ENCODE data around the gene TPR. TPM values are rescaled to one million over a fixed set of nuclear protein-coding genes. Genes with fewer than 3 reads are reported as not detected.

The TPR gene
- total and polyA plus RNA-seq, 10 donors = 23.8 to 129 (median 101) TPM

DNA sequence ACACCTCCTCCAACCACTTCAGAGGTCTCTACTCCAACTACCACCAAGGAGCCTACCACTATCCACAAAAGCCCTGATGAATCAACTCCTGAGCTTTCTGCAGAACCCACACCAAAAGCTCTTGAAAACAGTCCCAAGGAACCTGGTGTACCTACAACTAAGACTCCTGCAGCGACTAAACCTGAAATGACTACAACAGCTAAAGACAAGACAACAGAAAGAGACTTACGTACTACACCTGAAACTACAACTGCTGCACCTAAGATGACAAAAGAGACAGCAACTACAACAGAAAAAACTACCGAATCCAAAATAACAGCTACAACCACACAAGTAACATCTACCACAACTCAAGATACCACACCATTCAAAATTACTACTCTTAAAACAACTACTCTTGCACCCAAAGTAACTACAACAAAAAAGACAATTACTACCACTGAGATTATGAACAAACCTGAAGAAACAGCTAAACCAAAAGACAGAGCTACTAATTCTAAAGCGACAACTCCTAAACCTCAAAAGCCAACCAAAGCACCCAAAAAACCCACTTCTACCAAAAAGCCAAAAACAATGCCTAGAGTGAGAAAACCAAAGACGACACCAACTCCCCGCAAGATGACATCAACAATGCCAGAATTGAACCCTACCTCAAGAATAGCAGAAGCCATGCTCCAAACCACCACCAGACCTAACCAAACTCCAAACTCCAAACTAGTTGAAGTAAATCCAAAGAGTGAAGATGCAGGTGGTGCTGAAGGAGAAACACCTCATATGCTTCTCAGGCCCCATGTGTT is 66.6 kb downstream of the TPR start:
- no peak for TF ChIP-seq POLR2A (IDR thresholded peaks at IDR 0.05)
- TF ChIP-seq POLR2AphosphoS5 (IDR thresholded peaks at IDR 0.05) = no peak
- TF ChIP-seq, protein P1, sequence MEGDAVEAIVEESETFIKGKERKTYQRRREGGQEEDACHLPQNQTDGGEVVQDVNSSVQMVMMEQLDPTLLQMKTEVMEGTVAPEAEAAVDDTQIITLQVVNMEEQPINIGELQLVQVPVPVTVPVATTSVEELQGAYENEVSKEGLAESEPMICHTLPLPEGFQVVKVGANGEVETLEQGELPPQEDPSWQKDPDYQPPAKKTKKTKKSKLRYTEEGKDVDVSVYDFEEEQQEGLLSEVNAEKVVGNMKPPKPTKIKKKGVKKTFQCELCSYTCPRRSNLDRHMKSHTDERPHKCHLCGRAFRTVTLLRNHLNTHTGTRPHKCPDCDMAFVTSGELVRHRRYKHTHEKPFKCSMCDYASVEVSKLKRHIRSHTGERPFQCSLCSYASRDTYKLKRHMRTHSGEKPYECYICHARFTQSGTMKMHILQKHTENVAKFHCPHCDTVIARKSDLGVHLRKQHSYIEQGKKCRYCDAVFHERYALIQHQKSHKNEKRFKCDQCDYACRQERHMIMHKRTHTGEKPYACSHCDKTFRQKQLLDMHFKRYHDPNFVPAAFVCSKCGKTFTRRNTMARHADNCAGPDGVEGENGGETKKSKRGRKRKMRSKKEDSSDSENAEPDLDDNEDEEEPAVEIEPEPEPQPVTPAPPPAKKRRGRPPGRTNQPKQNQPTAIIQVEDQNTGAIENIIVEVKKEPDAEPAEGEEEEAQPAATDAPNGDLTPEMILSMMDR (IDR thresholded peaks at IDR 0.05 in 8 of 11, conservative IDR thresholded peaks at IDR 0.05 in 3 of 11) = no peak
- H3K9me3 ChIP-seq = no peaks in the 10 kb centered on the region
- WGBS, 5 donors = 84 to 93% (median 90%) methylated on average over 6 of the region's 6 CpGs
- DNase-seq = no peak
- H3K27ac ChIP-seq = no peak overlapping the region
- H3K27me3 ChIP-seq (replicated peaks in 1 of 7) = no peaks in the 10 kb centered on the region
- peaks cover 0 to 15% (median 13%) of the 10 kb centered on the region in 6 donors for H3K4me1 ChIP-seq
- intact Hi-C loops (cut with DNase I; ENCODE audit: low total_unique reads) = no loop called here
- H3K36me3 ChIP-seq = peaks cover 0 to 33% (median 24%) of the 10 kb centered on the region in 6 donors
- no peak overlapping the region for H3K4me3 ChIP-seq

DNA sequence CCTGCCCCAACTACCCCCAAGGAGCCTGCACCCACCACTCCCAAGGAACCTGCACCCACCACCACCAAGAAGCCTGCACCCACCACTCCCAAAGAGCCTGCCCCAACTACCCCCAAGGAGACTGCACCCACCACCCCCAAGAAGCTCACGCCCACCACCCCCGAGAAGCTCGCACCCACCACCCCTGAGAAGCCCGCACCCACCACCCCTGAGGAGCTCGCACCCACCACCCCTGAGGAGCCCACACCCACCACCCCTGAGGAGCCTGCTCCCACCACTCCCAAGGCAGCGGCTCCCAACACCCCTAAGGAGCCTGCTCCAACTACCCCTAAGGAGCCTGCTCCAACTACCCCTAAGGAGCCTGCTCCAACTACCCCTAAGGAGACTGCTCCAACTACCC is 67.6 kb downstream of the TPR start:
- TF ChIP-seq, protein P1 (IDR thresholded peaks at IDR 0.05 in 8 of 11, conservative IDR thresholded peaks at IDR 0.05 in 3 of 11) = no peak
- TF ChIP-seq POLR2A (IDR thresholded peaks at IDR 0.05) (no peak), POLR2AphosphoS5 (IDR thresholded peaks at IDR 0.05) (no peak)
- peak; percentile 46 for DNase-seq

DNA sequence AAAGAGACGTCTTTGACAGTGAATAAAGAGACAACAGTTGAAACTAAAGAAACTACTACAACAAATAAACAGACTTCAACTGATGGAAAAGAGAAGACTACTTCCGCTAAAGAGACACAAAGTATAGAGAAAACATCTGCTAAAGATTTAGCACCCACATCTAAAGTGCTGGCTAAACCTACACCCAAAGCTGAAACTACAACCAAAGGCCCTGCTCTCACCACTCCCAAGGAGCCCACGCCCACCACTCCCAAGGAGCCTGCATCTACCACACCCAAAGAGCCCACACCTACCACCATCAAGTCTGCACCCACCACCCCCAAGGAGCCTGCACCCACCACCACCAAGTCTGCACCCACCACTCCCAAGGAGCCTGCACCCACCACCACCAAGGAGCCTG is 68.5 kb downstream of the TPR start:
- peak overlapping the region in 1 of 8 donors; percentile 52 for H3K27ac ChIP-seq
- H3K4me3 ChIP-seq = no peak overlapping the region
- peaks cover 0 to 14% (median 8%) of the 10 kb centered on the region in 6 donors for H3K36me3 ChIP-seq
- intact Hi-C loops (cut with DNase I; ENCODE audit: low total_unique reads) = no loop called here
- H3K27me3 ChIP-seq (replicated peaks in 1 of 7) = no peaks in the 10 kb centered on the region
- TF ChIP-seq, protein P1 (IDR thresholded peaks at IDR 0.05 in 8 of 11, conservative IDR thresholded peaks at IDR 0.05 in 3 of 11) = no peak
- TF ChIP-seq POLR2AphosphoS5 (IDR thresholded peaks at IDR 0.05) (no peak), POLR2A (IDR thresholded peaks at IDR 0.05) (no peak)
- DNase-seq = no peak
- peaks cover 0 to 25% (median 13%) of the 10 kb centered on the region in 6 donors for H3K4me1 ChIP-seq
- H3K9me3 ChIP-seq = no peaks in the 10 kb centered on the region
- 80 to 91% (median 87%) methylated on average over 3 of the region's 3 CpGs for WGBS, 5 donors

More for the DNA sequence above, 67.6 kb downstream of the TPR start:
- Histone ChIP-seq H3K36me3 (peaks cover 0 to 23% (median 14%) of the 10 kb centered on the region in 6 donors), H3K9me3 (no peaks in the 10 kb centered on the region), H3K27ac (no peak overlapping the region), H3K4me1 (peaks cover 0 to 19% (median 13%) of the 10 kb centered on the region in 6 donors), H3K27me3 (replicated peaks in 1 of 7) (no peaks in the 10 kb centered on the region), H3K4me3 (no peak overlapping the region)
- intact Hi-C loops (cut with DNase I; ENCODE audit: low total_unique reads) = no loop called here
- WGBS, 5 donors = 85 to 98% (median 97%) methylated on average over 6 of the region's 6 CpGs
